ENCODE data around the gene KLHL21. TPM values are rescaled to one million over a fixed set of nuclear protein-coding genes. Genes with fewer than 3 reads are reported as not detected.
A peak's percentile ranks its signal among the peaks of the same experiment; 100 is the strongest.

KLHL21 gene
- total RNA-seq, 2 experiments from 2014 or later, result 22.8 to 23.0 TPM

DNA sequence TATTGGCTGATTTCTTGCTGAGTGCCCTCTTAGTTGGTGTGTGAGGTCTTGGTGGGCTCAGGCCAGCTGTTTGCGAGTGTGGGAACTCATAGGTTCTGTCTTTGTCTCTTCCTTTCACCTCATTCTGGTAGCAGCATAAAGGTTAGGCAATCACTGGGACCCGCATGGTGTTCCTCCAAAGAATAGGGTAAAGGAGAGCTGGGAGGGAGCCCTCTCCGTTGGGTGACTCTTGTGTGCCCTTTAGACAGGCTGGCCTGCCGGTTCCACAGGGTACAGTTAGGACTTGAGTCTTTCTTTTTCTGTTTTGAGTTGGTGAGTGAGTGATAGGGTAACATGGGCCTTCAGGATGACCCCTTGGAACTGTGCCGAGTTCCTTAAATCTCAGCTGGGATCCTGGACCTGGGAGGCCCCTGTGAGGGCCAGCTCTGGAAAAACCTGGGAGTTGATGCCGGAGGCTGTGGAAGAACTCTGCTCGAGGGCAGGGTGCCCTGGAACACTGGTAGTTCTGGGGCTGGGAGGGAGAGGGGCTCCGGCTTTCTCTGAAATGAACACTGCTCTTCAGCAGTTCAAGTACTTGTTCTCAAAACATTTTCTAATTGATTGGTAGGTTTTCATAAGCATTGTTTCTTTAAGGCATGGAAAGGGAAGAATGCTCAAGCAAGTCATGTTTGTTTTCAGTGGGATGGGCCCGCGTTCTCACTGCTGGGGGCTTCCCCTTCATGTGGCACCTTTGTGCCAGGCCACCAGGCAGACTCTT, 19.9 kb upstream of the KLHL21 start:
- CTCF ChIA-PET, result interaction anchor here (1.0 to 1.5 kb wide), 2 partner anchors 70 to 79 kb away, joined by 3 to 4 read pairs; partner anchors contain the start of gene DNAJC11
- Mint-ChIP-seq H3K9me3 (ENCODE audit: insufficient read depth) (no peaks in the 10 kb centered on the region), H3K36me3 (ENCODE audit: low read depth) (peaks cover 50% of the 10 kb centered on the region)

DNA sequence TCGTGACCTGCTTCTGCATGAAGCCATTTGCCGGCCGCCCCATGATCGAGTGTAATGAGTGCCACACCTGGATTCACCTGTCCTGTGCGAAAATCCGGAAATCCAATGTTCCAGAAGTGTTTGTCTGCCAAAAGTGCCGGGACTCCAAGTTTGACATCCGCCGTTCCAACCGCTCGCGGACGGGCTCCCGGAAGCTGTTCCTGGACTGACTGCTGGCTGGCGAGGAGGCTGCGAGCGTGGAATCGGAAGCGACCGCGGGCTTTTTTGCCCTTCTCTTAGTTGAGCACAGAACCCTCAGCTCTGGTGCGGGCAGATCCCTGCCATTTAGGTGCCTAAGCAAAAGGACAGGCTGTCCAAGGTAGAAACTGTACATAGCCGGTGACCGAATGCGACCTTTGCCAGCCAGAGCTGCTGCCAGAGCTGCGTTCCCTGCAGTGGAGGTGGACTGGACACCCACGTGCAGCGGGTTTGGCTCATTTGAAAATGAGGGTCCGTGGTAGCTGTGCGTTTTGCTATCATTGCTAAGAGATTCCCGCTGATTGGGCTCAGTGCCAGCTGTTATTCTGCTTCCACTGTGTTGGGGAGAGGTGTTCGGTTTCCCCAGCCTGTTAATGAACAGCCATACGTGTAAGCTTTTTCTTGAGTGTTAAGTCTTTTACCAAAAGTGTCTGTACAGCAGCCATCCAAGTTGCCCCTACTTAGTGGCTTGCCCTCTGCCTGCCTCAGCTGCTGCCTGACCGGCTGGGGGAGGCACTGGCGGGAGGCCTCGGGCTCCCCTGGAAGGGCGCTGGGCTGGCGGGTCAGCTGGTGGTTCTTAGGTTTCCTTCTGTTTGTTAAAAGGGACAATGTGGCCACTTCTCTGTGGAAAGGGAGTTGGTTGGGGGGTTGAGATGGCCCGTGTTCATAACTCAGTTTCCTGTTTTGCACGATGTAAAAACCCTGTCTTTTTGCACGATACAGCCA, 19.0 kb upstream of the KLHL21 start:
- Mint-ChIP-seq H3K4me1 (ENCODE audit: low read depth) (peaks cover 15% of the 10 kb centered on the region), H3K9me3 (ENCODE audit: insufficient read depth) (no peaks in the 10 kb centered on the region), H3K36me3 (ENCODE audit: low read depth) (peaks cover 51% of the 10 kb centered on the region), H3K4me3 (no peak overlapping the region), H3K27me3 (ENCODE audit: low read depth) (no peaks in the 10 kb centered on the region), H3K27ac (no peak overlapping the region)
- ATAC-seq (no peak), DNase-seq (no peak)
- ChIA-PET POLR2A (interaction anchor here (1.0 to 1.5 kb wide), 2 partner anchors 19 to 22 kb away, joined by 3 to 4 read pairs; partner anchors contain the start of gene KLHL21), CTCF (interaction anchor here (1.2 kb wide), 1 partner anchor 67 kb away, joined by 3 read pairs; the partner anchor contains the start of gene NOL9)

More for the DNA sequence above, 19.9 kb upstream of the KLHL21 start:
- Mint-ChIP-seq H3K27me3 (ENCODE audit: low read depth) (no peaks in the 10 kb centered on the region), H3K4me3 (no peak overlapping the region), H3K27ac (no peak overlapping the region), H3K4me1 (ENCODE audit: low read depth) (peaks cover 24% of the 10 kb centered on the region)
- DNase-seq (no peak), ATAC-seq (no peak)
- POLR2A ChIA-PET, result interaction anchor here (1.5 kb wide), 1 partner anchor 19 kb away, joined by 4 read pairs; the partner anchor contains the start of gene KLHL21

DNA sequence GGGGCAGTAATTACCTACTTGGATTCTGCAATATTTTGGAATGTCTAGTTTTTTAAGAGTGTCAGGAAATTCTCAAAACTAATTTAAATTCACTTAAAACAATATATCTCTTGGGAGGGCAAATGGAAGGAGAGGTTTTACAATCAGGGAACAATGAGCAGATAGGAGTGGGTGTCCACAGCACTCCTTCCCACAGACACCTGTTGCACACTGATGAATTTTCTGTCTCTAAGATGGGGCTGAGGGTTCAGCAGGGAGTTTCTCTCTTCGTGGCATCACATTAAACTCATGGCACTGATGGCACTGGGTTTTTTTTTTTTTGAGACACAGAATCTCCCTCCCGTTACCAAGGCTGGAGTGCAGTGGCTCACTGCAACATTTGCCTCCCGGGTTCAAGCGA, 16.4 kb upstream of the KLHL21 start:
- peaks cover 50% of the 10 kb centered on the region for H3K36me3 Mint-ChIP-seq (ENCODE audit: low read depth)
- H3K4me3 Mint-ChIP-seq, result no peak overlapping the region
- ATAC-seq (no peak), DNase-seq (no peak)
- ChIA-PET CTCF (interaction anchor here (1.0 kb wide), 1 partner anchor 28 kb away, joined by 3 read pairs; no protein-coding TSS in a partner anchor), POLR2A (no interaction called here)
- H3K9me3 Mint-ChIP-seq (ENCODE audit: insufficient read depth), result no peaks in the 10 kb centered on the region
- no peaks in the 10 kb centered on the region for H3K27me3 Mint-ChIP-seq (ENCODE audit: low read depth)
- H3K4me1 Mint-ChIP-seq (ENCODE audit: low read depth), result peaks cover 6% of the 10 kb centered on the region
- no peak overlapping the region for H3K27ac Mint-ChIP-seq

DNA sequence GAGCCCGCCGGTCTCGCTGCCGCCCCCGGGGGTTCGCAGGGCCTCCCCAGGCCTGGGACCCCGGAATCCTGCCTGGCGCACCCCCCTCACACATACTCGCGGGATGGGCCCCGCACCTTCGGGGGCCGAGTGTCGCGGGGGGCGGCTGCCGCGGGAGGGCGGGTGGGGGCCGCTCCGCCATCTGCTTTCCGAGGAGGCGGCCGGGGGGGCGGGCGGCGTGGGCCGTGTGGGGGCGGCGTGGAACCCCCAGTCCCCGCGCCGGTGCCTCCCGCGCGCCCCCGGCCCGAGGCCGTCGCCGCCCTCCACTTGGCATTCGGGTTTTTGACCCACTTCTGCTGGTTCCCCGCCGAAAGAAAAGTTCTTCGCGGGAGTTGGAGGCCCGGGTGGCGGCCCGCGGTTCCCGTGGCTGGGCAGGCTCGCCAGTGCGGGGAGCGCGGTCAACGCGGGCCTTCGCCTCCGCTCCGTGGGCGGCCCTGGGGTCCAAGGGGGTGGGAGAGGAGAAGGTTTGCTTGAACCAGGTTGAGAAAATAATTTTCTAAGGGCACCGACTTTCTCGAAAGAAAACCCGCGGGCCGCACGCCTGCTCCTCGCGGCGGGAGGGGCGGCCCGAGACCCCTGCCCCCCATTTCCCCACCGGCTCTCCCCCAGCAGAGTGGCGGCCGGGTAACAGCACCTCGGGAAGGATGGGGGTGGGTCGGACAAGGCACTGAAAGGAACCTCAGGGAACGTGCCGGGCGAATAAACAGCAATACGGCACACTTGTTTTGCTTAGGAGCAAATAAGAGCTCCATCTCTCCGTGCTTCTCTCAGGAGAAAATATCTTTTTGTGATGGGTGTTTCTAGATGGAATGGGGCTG, 12.5 kb upstream of the KLHL21 start:
- peaks cover 15% of the 10 kb centered on the region for H3K4me1 Mint-ChIP-seq (ENCODE audit: low read depth)
- H3K27ac Mint-ChIP-seq, result no peak overlapping the region
- H3K4me3 Mint-ChIP-seq, result peak overlapping the region; percentile 75
- ATAC-seq (no peak), DNase-seq (no peak)
- ChIA-PET CTCF (interaction anchor here (1.0 to 1.5 kb wide), 3 partner anchors 8 to 32 kb away, joined by 4 to 7 read pairs (median 4); partner anchors contain the start of gene THAP3), POLR2A (interaction anchor here (1.0 kb wide), 1 partner anchor 124 kb away, joined by 3 read pairs; no protein-coding TSS in a partner anchor)
- no peaks in the 10 kb centered on the region for H3K27me3 Mint-ChIP-seq (ENCODE audit: low read depth)
- no peaks in the 10 kb centered on the region for H3K9me3 Mint-ChIP-seq (ENCODE audit: insufficient read depth)
- H3K36me3 Mint-ChIP-seq (ENCODE audit: low read depth), result peaks cover 24% of the 10 kb centered on the region

DNA sequence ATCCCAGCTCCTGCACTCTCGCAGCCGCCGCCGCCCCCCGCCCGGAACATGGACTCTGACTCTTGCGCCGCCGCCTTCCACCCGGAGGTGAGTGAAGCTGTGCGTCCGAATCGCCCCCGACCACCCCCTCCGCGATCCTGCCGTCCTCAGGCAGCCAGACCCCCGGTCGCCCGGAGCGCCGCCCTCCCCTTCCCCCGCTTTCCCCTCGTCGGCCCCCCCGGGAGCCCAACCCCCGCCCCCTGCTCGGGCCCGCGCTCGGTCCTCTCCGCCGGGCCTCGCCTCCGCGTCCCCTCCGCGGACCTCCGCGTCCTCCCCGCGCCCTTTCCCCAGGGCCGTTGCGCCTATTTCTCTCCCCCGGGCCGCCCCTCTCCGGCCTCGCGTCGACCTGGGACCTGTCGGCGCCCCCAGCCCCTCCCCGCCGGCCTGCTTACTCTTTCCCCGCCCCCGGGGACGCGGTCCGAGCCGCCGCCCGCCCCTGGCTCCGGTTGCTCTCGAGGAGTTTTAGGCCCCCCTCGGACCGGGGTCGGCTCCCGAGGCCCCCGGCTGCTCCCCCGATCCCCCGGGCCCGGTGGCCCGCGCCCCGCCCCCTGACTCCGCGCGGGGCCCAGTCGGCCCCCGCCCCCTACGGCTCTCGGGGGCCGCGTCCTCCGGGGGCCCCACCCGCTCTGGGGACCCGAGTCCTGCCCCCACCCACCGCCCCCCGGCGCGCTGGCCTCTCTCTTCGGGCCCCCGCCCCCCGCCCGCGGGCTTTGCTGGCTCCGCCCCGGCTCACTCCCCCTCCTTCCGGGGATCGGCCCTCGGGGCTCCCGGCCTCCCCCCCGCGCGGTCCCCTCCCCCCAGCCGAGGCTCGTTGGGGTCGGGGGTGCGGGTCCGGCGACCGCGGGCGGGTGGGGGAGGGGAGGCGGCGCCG, 11.6 kb upstream of the KLHL21 start:
- H3K27ac Mint-ChIP-seq, result no peak overlapping the region
- peak; percentile 55 for DNase-seq
- H3K27me3 Mint-ChIP-seq (ENCODE audit: low read depth), result no peaks in the 10 kb centered on the region
- no peaks in the 10 kb centered on the region for H3K9me3 Mint-ChIP-seq (ENCODE audit: insufficient read depth)
- peak overlapping the region; percentile 76 for H3K4me3 Mint-ChIP-seq
- no peak for ATAC-seq
- ChIA-PET POLR2A (interaction anchor here (0.9 to 1.3 kb wide), 2 partner anchors 11 to 60 kb away, joined by 4 read pairs; partner anchors contain the start of gene NOL9), CTCF (no interaction called here)
- peaks cover 16% of the 10 kb centered on the region for H3K36me3 Mint-ChIP-seq (ENCODE audit: low read depth)
- peaks cover 15% of the 10 kb centered on the region for H3K4me1 Mint-ChIP-seq (ENCODE audit: low read depth)

DNA sequence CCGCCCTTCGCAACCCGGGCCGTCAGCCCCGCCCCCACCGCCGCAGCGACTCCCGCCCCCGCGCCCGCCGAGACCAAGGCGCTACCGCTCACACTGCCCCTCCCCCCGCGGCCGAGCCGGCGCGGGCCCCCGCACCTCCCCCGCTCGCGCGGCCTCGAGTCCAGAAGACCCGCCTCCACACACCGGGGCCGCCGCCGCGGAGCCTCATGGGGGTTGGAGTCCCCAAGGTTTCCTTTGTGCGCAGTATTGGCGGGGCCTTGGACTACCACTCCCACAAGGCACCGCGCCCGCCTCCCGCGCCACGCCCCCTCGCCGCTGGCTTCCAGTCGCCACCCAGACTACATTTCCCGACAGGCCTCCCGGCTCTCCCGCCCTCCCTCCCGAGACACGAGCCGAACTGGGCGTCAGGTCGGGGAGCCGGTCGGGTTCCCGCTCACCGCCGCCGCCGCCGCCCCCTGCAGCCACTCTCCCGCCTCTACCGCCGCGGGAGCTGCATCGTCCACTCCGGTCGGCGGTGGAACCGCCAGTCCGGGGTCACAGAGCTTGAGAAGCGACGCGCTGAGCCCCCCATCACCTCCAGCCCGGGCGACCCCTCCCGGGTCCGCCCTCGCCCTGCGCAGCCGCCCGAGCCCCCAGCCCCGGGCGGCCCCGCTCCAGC, 10.8 kb upstream of the KLHL21 start, which contains the start of gene PHF13:
TSS of gene PHF13 (plus strand) at position 371 of the 658 bp plus-strand sequence. CDS start 336 bp downstream, outside the sequence.
- POLR2A ChIA-PET, result interaction anchor here (0.9 to 1.3 kb wide), 2 partner anchors 10 to 59 kb away, joined by 4 read pairs; partner anchors contain the start of gene NOL9
- CTCF ChIA-PET, result no interaction called here
- peak within 1 kb of the TSS; percentile 82 for H3K27ac Mint-ChIP-seq
- DNase-seq, result peak; percentile 100
- H3K4me3 Mint-ChIP-seq, result peak within 1 kb of the TSS; percentile 90
- peaks cover 15% of the 10 kb centered on the region for H3K4me1 Mint-ChIP-seq (ENCODE audit: low read depth)
- H3K9me3 Mint-ChIP-seq (ENCODE audit: insufficient read depth), result no peaks in the 10 kb centered on the region
- peaks cover 11% of the 10 kb centered on the region for H3K36me3 Mint-ChIP-seq (ENCODE audit: low read depth)
- ATAC-seq, result peak; percentile 97
- H3K27me3 Mint-ChIP-seq (ENCODE audit: low read depth), result no peaks in the 10 kb centered on the region

DNA sequence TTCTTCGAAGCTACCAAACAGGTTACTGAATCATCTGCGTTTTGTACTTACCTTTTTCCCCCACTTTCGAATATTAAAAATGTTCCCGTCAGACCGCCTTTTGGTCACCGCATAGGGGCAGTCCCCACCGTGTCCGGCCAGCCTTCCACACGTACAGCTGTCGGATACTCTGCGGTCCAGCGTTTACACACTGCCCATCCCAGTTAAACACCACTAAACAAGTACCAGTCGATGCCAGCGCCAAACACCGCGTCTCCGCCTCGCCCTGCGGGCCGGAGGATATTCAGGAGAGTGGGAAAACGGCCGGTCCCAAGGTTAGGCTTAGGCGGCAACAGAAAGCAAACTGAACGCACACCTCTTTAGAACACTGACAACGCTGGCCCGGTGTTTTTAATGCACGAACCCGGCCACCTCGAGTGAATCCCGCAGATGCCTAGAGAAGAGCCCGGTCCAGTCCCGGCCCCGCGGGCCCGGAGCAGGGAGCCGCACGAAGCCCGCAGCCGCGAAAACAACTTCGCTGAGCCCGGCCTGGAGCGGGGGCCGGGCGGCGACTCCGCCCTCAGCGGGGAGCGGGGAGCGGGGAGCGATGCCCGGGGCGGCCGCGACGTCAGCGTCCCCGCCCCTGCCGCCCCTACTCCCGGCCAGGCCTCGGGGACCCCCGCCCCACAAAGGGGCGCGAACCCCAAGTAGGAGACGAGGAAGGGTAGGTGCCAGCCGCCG, 10.1 kb upstream of the KLHL21 start:
- peaks cover 11% of the 10 kb centered on the region for H3K36me3 Mint-ChIP-seq (ENCODE audit: low read depth)
- H3K27ac Mint-ChIP-seq, result peak overlapping the region; percentile 82
- no peaks in the 10 kb centered on the region for H3K9me3 Mint-ChIP-seq (ENCODE audit: insufficient read depth)
- H3K4me1 Mint-ChIP-seq (ENCODE audit: low read depth), result peaks cover 15% of the 10 kb centered on the region
- CTCF ChIA-PET, result interaction anchor here (1.1 to 1.3 kb wide), 2 partner anchors 9 to 11 kb away, joined by 3 to 5 read pairs; no protein-coding TSS in a partner anchor
- POLR2A ChIA-PET, result interaction anchor here (1.3 to 1.6 kb wide), 2 partner anchors 10 to 59 kb away, joined by 4 to 7 read pairs; partner anchors contain the start of genes KLHL21 and NOL9
- no peaks in the 10 kb centered on the region for H3K27me3 Mint-ChIP-seq (ENCODE audit: low read depth)
- ATAC-seq (peak; percentile 50), DNase-seq (peak; percentile 45)
- H3K4me3 Mint-ChIP-seq, result peak overlapping the region; percentile 90

DNA sequence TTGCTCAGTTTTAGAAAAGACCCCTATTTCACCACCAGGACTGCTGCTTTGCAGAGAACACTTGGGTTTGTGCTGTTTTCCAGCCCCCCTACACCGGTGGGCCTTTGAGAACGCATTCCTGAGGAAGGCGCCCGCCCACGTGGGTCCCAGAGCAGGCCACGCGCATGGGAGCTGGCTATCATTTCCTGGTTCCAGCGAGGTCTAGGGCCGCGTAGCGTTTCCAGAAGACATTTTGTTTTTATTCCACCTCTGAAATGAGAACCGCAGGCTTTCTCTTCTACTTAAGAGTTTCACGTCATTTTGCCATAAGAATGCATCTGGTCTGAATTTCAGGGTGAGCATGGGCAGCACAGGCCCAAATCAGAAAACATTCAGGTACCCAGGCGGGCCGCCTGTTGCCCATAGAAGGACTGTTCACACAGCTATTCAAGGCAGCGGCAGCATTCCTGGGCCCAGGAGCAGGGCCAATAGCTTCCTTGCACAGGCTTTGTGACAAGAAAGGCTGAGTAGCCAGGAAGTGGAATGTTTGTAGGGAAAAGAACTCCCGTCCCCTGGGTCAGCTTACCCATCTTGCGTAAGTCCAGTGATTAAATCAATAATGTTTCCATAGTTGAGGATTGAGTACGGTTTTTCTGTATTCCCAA, 1.4 kb upstream of the KLHL21 start:
- Mint-ChIP-seq H3K4me1 (ENCODE audit: low read depth) (peaks cover 22% of the 10 kb centered on the region), H3K27me3 (ENCODE audit: low read depth) (no peaks in the 10 kb centered on the region), H3K27ac (peak overlapping the region; percentile 95), H3K9me3 (ENCODE audit: insufficient read depth) (no peaks in the 10 kb centered on the region), H3K36me3 (ENCODE audit: low read depth) (peaks cover 22% of the 10 kb centered on the region), H3K4me3 (peak overlapping the region; percentile 77)
- CTCF ChIA-PET, result interaction anchor here (0.9 to 4.7 kb wide), 6 partner anchors 8 to 117 kb away, joined by 3 to 37 read pairs (median 5); partner anchors contain the start of genes NOL9 and TAS1R1
- DNase-seq, result peak; percentile 47
- no peak for ATAC-seq
- POLR2A ChIA-PET, result interaction anchor here (0.6 to 4.5 kb wide), 11 partner anchors 8 to 212 kb away, joined by 3 to 32 read pairs (median 4); partner anchors contain the start of genes NOL9, PHF13, TAS1R1 and THAP3
